ENCODE measurements around the gene STPG4. TPM values are rescaled to one million over a fixed set of nuclear protein-coding genes. Genes with fewer than 3 reads are reported as not detected.

STPG4 gene
- polyA plus RNA-seq, 3 donors, result 0.17 to 0.37 TPM; not detected in 1

- DNase-seq (ENCODE audit: extremely low read depth in 1 of 11, low read depth in 9 of 11, low spot score in 4 of 11), result no peak
Measured at GRCh38 chr2:47097563-47097962, 57.5 kb downstream of the STPG4 start.

GRCh38 chr2:47096451-47096850 lies 58.7 kb downstream of the STPG4 start:
- DNase-seq (ENCODE audit: extremely low read depth in 1 of 11, low read depth in 9 of 11, low spot score in 4 of 11), result no peak

- no peak for DNase-seq (ENCODE audit: extremely low read depth in 1 of 11, low read depth in 9 of 11, low spot score in 4 of 11)
Measured at GRCh38 chr2:47095349-47096020, 59.6 kb downstream of the STPG4 start.

GRCh38 chr2:47094511-47095142 lies 60.5 kb downstream of the STPG4 start:
- DNase-seq (ENCODE audit: extremely low read depth in 1 of 11, low read depth in 9 of 11, low spot score in 4 of 11), result no peak

GRCh38 chr2:47093626-47094025 lies 61.5 kb downstream of the STPG4 start:
- no peak for DNase-seq (ENCODE audit: extremely low read depth in 1 of 11, low read depth in 9 of 11, low spot score in 4 of 11)

GRCh38 chr2:47092465-47092864 lies 62.6 kb downstream of the STPG4 start:
- DNase-seq (ENCODE audit: extremely low read depth in 1 of 11, low read depth in 9 of 11, low spot score in 4 of 11), result no peak

- DNase-seq (ENCODE audit: extremely low read depth in 1 of 11, low read depth in 9 of 11, low spot score in 4 of 11), result no peak
Measured at GRCh38 chr2:47091118-47091517, 64.0 kb downstream of the STPG4 start.

- no peak for DNase-seq (ENCODE audit: extremely low read depth in 1 of 11, low read depth in 9 of 11, low spot score in 4 of 11)
Measured at GRCh38 chr2:47089083-47089464, 66.0 kb downstream of the STPG4 start.

GRCh38 chr2:47088371-47089082 lies 66.6 kb downstream of the STPG4 start:
- DNase-seq (ENCODE audit: extremely low read depth in 1 of 11, low read depth in 9 of 11, low spot score in 4 of 11), result no peak

GRCh38 chr2:47087051-47087450 lies 68.1 kb downstream of the STPG4 start:
- DNase-seq (ENCODE audit: extremely low read depth in 1 of 11, low read depth in 9 of 11, low spot score in 4 of 11), result no peak

GRCh38 chr2:47086571-47086970 lies 68.5 kb downstream of the STPG4 start:
- DNase-seq (ENCODE audit: extremely low read depth in 1 of 11, low read depth in 9 of 11, low spot score in 4 of 11), result no peak

GRCh38 chr2:47086054-47086471 lies 69.0 kb downstream of the STPG4 start:
- no peak for DNase-seq (ENCODE audit: extremely low read depth in 1 of 11, low read depth in 9 of 11, low spot score in 4 of 11)

GRCh38 chr2:47083886-47084687 lies 71.0 kb downstream of the STPG4 start:
- no peak for DNase-seq (ENCODE audit: extremely low read depth in 1 of 11, low read depth in 9 of 11, low spot score in 4 of 11)

GRCh38 chr2:47083485-47083884 lies 71.6 kb downstream of the STPG4 start:
- no peak for DNase-seq (ENCODE audit: extremely low read depth in 1 of 11, low read depth in 9 of 11, low spot score in 4 of 11)

- DNase-seq (ENCODE audit: extremely low read depth in 1 of 11, low read depth in 9 of 11, low spot score in 4 of 11), result no peak
Measured at GRCh38 chr2:47083005-47083404, 72.1 kb downstream of the STPG4 start.

- no peak for DNase-seq (ENCODE audit: extremely low read depth in 1 of 11, low read depth in 9 of 11, low spot score in 4 of 11)
Measured at GRCh38 chr2:47080888-47081301, 74.2 kb downstream of the STPG4 start.

- no peak for DNase-seq (ENCODE audit: extremely low read depth in 1 of 11, low read depth in 9 of 11, low spot score in 4 of 11)
Measured at GRCh38 chr2:47079515-47080412, 75.3 kb downstream of the STPG4 start.

Measured in renal cortex interstitium (tissue), 11 donors.